SK-N-SH (cell line): ENCODE measurements around the gene HCCS. TPM values are rescaled to one million over a fixed set of nuclear protein-coding genes. Genes with fewer than 3 reads are reported as not detected.

Experiments
- CTCF ChIA-PET: fragments of 300-600, 350-600 bp; formaldehyde crosslinking; extraction: SDS; loops from one replicate; lab custom pipeline; 2021; lab: Yijun Ruan, JAX
- POLR2A ChIA-PET: fragments of 350-600 bp; sonication (Branson Sonifier 250); formaldehyde crosslinking; extraction: SDS; loops from one replicate; lab custom pipeline; 2020; ENCODE audit warnings: antibody characterized with exemption, inconsistent platforms; lab: Yijun Ruan, JAX
- DNase-seq: peaks from one replicate; pipeline ENCODE4 v3.0.0; 2012
- H2AFZ ChIP-seq: fragments of 200-600 bp; sonication (generic); 2 replicates; pipeline ENCODE4 v1.8.1; 2016; ENCODE audit warnings: antibody characterized with exemption, mild to moderate bottlenecking, low read depth
- H3F3A ChIP-seq: fragments of 200-600 bp; sonication (generic); replicated peaks from 2 replicates; pipeline ENCODE3; 2016; ENCODE audit warnings: antibody characterized with exemption, mild to moderate bottlenecking; ENCODE audit not compliant: insufficient read depth
- H3K27ac ChIP-seq, 2 experiments: fragments of 200-500 bp in 1 of 2; fragments of 200-600 bp in 1 of 2; sonication (Bioruptor generic) in 1 of 2; sonication (generic), shearing (Covaris generic) in 1 of 2; 2 replicates each; pipeline versions ENCODE4 v1.5.1 to v1.6.1; 2014 to 2016; ENCODE audit warnings: low read depth in 2 of 2, inconsistent platforms in 1 of 2, low read length in 1 of 2, mild to moderate bottlenecking in 1 of 2, mixed read lengths in 1 of 2
- H3K27me3 ChIP-seq: fragments of 200-600 bp; sonication (generic), shearing (Covaris generic); 2 replicates; pipeline ENCODE4 v1.6.1; 2016; ENCODE audit warnings: mixed run types; ENCODE audit not compliant: insufficient read depth
- H3K36me3 ChIP-seq, 2 experiments: fragments of 200-500 bp in 1 of 2; fragments of 200-600 bp in 1 of 2; sonication (Bioruptor generic) in 1 of 2; sonication (generic) in 1 of 2; replicated peaks in 1 of 2; 2 replicates each; pipeline versions ENCODE3 to v1.5.1; 2014 to 2016; ENCODE audit warnings: low read length in 1 of 2, mild to moderate bottlenecking in 1 of 2; ENCODE audit not compliant: insufficient read depth in 2 of 2, control insufficient read depth in 1 of 2
- H3K4me1 ChIP-seq, 2 experiments: fragments of 200-500 bp in 1 of 2; fragments of 200-600 bp in 1 of 2; sonication (Bioruptor generic) in 1 of 2; sonication (generic), shearing (Covaris generic) in 1 of 2; 2 replicates each; pipeline versions ENCODE4 v1.5.1 to v1.6.1; 2014 to 2016; ENCODE audit warnings: low read depth in 1 of 2, low read length in 1 of 2, mixed run types in 1 of 2; ENCODE audit not compliant: insufficient read depth in 2 of 2, control insufficient read depth in 1 of 2
- H3K4me2 ChIP-seq: fragments of 200-600 bp; sonication (generic), shearing (Covaris generic); 2 replicates; pipeline ENCODE4 v1.6.1; 2017; ENCODE audit warnings: mixed run types
- H3K4me3 ChIP-seq, 2 experiments: fragments of 200-500 bp in 1 of 2; fragments of 200-600 bp in 1 of 2; sonication (Bioruptor generic) in 1 of 2; sonication (generic), shearing (Covaris generic) in 1 of 2; 2 replicates each; pipeline versions ENCODE4 v1.5.1 to v1.8.1; 2014 to 2016; ENCODE audit warnings: low read depth in 2 of 2, inconsistent platforms in 1 of 2, low read length in 1 of 2, mild to moderate bottlenecking in 1 of 2, mixed read lengths in 1 of 2, moderate library complexity in 1 of 2
- H3K79me2 ChIP-seq: fragments of 200-600 bp; sonication (generic); 2 replicates; pipeline ENCODE4 v1.8.1; 2017; ENCODE audit warnings: mild to moderate bottlenecking; ENCODE audit not compliant: insufficient read depth
- H3K9ac ChIP-seq: fragments of 200-600 bp; sonication (generic); 2 replicates; pipeline ENCODE4 v1.6.1; 2017; ENCODE audit warnings: mixed run types
- H3K9me2 ChIP-seq: fragments of 200-600 bp; sonication (generic); 2 replicates; pipeline ENCODE4 v1.6.1; 2017; ENCODE audit warnings: mixed run types
- H3K9me3 ChIP-seq: fragments of 200-600 bp; sonication (generic); 2 replicates; pipeline ENCODE4 v1.6.1; 2017; ENCODE audit warnings: mixed run types, mild to moderate bottlenecking, moderate library complexity
- H4K20me1 ChIP-seq: fragments of 200-600 bp; sonication (generic); 2 replicates; pipeline ENCODE4 v1.6.1; 2017; ENCODE audit warnings: mild to moderate bottlenecking, mixed run types; ENCODE audit not compliant: insufficient read depth
- CHD2 ChIP-seq: fragments of 150-350 bp; IDR thresholded peaks from 2 replicates; pipeline ENCODE4 v1.6.1; 2018; ENCODE audit warnings: low read length; ENCODE audit not compliant: partially characterized antibody
- ELF1 ChIP-seq: IDR thresholded peaks from 2 replicates; pipeline ENCODE4 v1.4.0; 2012
- FOXJ3 ChIP-seq: sonication (generic); formaldehyde crosslinking; IDR thresholded peaks from 2 replicates; pipeline ENCODE4 v1.5.1; 2020; ENCODE audit warnings: mild to moderate bottlenecking, missing genetic modification reagents
- IRF3 ChIP-seq: fragments of 150-350 bp; IDR thresholded peaks from 2 replicates; pipeline ENCODE4 v1.6.1; 2016; ENCODE audit warnings: mild to moderate bottlenecking, low read depth, low read length
- MEF2A ChIP-seq: IDR thresholded peaks from 2 replicates; pipeline ENCODE4 v1.4.0; 2012; ENCODE audit warnings: low read depth, borderline replicate concordance
- POLR2AphosphoS5 ChIP-seq: IDR thresholded peaks from 2 replicates; pipeline ENCODE4 v1.6.1; 2012; ENCODE audit warnings: low read depth, low read length
- RAD21 ChIP-seq: IDR thresholded peaks from 2 replicates; pipeline ENCODE4 v1.6.1; 2012; ENCODE audit warnings: mild to moderate bottlenecking, low read length
- SIN3A ChIP-seq: IDR thresholded peaks from 2 replicates; pipeline ENCODE4 v1.6.1; 2012; ENCODE audit warnings: low read depth, mild to moderate bottlenecking, low read length, moderate library complexity, borderline replicate concordance
- SMC3 ChIP-seq: IDR thresholded peaks from 2 replicates; pipeline ENCODE4 v1.6.1; 2012; ENCODE audit warnings: low read depth, low read length, improper control_type of control experiment
- TCF12 ChIP-seq: IDR thresholded peaks from 2 replicates; pipeline ENCODE4 v1.4.0; 2012
- TEAD4 ChIP-seq: IDR thresholded peaks from 2 replicates; pipeline ENCODE4 v1.4.0; 2012; ENCODE audit warnings: mild to moderate bottlenecking, borderline replicate concordance; ENCODE audit not compliant: insufficient read depth
- USF1 ChIP-seq: IDR thresholded peaks from 2 replicates; pipeline ENCODE4 v1.4.0; 2012; ENCODE audit warnings: low read depth, borderline replicate concordance
- YY1 ChIP-seq: IDR thresholded peaks from 2 replicates; pipeline ENCODE4 v1.4.0; 2012; ENCODE audit warnings: low read depth, mild to moderate bottlenecking
- ZBTB33 ChIP-seq: IDR thresholded peaks from 2 replicates; pipeline ENCODE4 v1.4.0; 2012; ENCODE audit warnings: low read depth, borderline replicate concordance
- WGBS: methylation state at CpG from one replicate; pipeline ENCODE4 v1.1.6; 2017; ENCODE audit warnings: low lambda C conversion rate; 5-methylcytosine and 5-hydroxymethylcytosine counted together
- polyA plus RNA-seq, 3 experiments: library from polyadenylated mRNA; depleted of rRNA; stranded (reverse); fragments of >200 nt; gene quantifications; 2 replicates each; pipeline ENCODE4 v1.2.3, GENCODE V29; 2012
- small RNA-seq, 7 experiments: library from RNA; depleted of rRNA; stranded (forward); fragments of <200 nt; gene quantifications; one replicate each; pipeline ENCODE3, GENCODE V24; 2012

The HCCS gene
- polyA plus RNA-seq, 1 of the 3 experiments (the other 2 are of a cell fraction), result 33.7 TPM

- H3K27me3 ChIP-seq, result no peaks in the 10 kb centered on the region; the same call in 1 of the 2 replicates
- no peak overlapping the region for H2AFZ ChIP-seq
- H3K4me2 ChIP-seq, result no peak overlapping the region
- no peak overlapping the region for H3K4me3 ChIP-seq
- no peaks in the 10 kb centered on the region for H3K4me1 ChIP-seq
- POLR2A ChIA-PET, result no interaction called here
- CTCF ChIA-PET, result interaction anchor here (0.9 to 1.1 kb wide), 2 partner anchors 9 to 34 kb away, joined by 3 to 4 read pairs; no protein-coding TSS in a partner anchor
- no peaks in the 10 kb centered on the region for H4K20me1 ChIP-seq
- H3F3A ChIP-seq, result no peaks in the 10 kb centered on the region
- no peak for DNase-seq
- no peaks in the 10 kb centered on the region for H3K36me3 ChIP-seq
- no peaks in the 10 kb centered on the region for H3K9me2 ChIP-seq
- TF ChIP-seq SIN3A (no peak), MEF2A (no peak), ZBTB33 (no peak), ELF1 (no peak), RAD21 (no peak), IRF3 (no peak), FOXJ3 (no peak), CHD2 (no peak), TCF12 (no peak), YY1 (no peak), TEAD4 (no peak), POLR2AphosphoS5 (no peak), SMC3 (no peak), USF1 (no peak)
- WGBS, result 46% methylated on average over 4 of the region's 4 CpGs
- no peak overlapping the region for H3K9ac ChIP-seq
- no peak overlapping the region for H3K27ac ChIP-seq
- no peaks in the 10 kb centered on the region for H3K79me2 ChIP-seq
- no peaks in the 10 kb centered on the region for H3K9me3 ChIP-seq
These were observed 61.3 kb downstream of the HCCS start for GRCh38 chrX:11172415-11172814.

Small RNA genes lying within 50 kb of the gene (small RNA-seq; reads per million reads assigned to genes)
- gene RF00019 (0 reads per million in 7 experiments), gene RF02271 (0 reads per million in 7 experiments)

Other genes with a start within 250 kb of the HCCS start
- not detected in 2 replicates for gene AMELX, start 182.1 kb downstream of the HCCS start, polyA plus RNA-seq (2012; rRNA removed)